B cell (primary cell): ENCODE data around the gene RBBP6.

Experiments
- CTCF ChIP-seq: fragments of 200-600 bp; IDR thresholded peaks from one replicate; pipeline ENCODE4 v1.8.0; 2022; ENCODE audit warnings: antibody characterized with exemption, mild to moderate bottlenecking
- EZH2 ChIP-seq: IDR thresholded peaks from 2 replicates; pipeline ENCODE4 v1.6.1; 2012; ENCODE audit warnings: borderline replicate concordance, low read depth, mild to moderate bottlenecking, moderate library complexity, low read length; ENCODE audit not compliant: insufficient read depth, poor library complexity, severe bottlenecking

DNA sequence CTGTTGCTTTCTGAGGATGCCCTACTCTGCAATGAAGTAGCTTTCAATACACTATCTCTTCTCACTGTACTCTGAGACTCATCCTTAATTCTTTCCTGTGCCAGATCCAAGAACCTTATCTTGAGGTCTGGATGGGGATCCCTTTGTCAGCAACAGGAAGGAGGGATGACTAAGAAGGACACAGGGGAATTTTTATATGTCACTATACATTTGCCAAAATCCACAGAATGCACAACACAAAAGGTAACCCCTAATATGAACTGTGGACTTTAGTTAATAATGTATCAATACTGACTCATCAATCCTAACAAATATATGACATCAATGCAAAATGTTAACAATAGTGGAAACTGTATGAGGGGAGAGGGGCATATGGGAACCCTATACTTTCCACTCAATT, 4.7 kb upstream of the RBBP6 start:
- no peak for TF ChIP-seq CTCF
- TF ChIP-seq EZH2 = no peak
